ENCODE measurements around the gene CLEC16A. TPM values are rescaled to one million over a fixed set of nuclear protein-coding genes. Genes with fewer than 3 reads are reported as not detected.

Gene CLEC16A
- total RNA-seq, 1 experiment from 2014 or later, result 13.4 TPM

DNA sequence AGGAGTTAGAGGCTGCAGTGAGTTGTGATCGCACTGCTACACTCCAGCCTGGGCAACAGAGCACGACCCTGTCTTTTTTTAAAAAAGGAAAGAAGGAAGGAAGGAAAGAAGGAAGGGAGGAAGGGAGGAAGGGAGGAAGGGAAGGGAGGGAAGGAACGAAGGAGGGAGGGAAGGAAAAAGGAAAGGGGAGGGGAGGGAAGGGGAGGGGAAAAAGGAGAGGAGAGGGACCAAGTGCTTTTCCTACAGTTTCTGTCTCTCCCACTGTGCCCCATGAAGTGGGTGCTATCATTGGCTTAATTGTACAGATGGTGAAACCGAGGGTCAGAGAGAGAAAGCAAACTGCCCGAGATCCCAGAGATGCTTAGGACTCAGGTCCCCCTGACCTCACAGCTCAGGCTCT, 254.0 kb downstream of the CLEC16A start:
- no peak for DNase-seq (ENCODE audit: low read depth)

DNA sequence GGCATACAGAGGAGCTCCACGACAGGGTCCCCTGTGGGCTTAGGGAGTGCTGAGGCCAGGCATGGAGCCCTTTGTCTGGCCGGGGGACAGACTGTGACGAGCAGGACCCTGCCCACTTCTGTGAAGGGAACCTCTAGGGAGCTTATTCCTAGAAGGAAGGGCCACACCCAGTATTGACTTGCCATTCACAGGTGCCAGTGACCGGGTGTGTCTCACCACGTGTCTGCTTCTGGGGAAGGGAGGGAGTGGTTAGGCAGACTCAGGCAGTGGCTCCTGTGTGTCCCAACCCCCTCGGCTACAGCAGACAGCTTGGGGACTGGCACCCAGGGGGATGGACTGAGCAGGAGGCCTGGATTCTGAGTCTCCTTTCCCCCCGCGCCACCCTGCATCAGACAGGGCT, 254.5 kb downstream of the CLEC16A start:
- no peak for DNase-seq (ENCODE audit: low read depth)

DNA sequence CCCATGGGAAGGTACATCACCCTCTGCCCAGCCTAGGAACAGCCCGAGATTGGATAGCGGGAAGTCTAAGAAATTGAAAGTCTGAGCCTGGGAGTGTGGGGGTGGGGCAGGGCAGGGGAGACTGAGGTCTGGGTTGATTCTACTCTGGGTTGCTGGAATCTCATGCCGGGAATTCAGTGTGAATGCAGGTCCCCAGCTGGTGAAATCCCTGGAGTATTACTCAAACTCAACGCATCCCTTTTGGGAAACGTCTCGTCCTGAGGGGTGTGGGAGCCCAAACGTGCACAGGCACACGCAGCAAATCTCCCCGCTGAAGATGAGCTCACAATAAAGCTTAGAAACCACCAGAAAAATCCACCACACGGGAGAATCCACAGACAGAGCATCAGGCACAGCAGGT, 256.2 kb downstream of the CLEC16A start:
- no peak for DNase-seq (ENCODE audit: low read depth)

GRCh38 chr16:11201498-11202259, 257.3 kb downstream of the CLEC16A start:
- DNase-seq (ENCODE audit: low read depth), result peak; percentile 82

GRCh38 chr16:11202260-11203091, 258.1 kb downstream of the CLEC16A start:
- DNase-seq (ENCODE audit: low read depth), result no peak

- no peak for DNase-seq (ENCODE audit: low read depth)
Measured at GRCh38 chr16:11203111-11203623, 258.8 kb downstream of the CLEC16A start.

DNA sequence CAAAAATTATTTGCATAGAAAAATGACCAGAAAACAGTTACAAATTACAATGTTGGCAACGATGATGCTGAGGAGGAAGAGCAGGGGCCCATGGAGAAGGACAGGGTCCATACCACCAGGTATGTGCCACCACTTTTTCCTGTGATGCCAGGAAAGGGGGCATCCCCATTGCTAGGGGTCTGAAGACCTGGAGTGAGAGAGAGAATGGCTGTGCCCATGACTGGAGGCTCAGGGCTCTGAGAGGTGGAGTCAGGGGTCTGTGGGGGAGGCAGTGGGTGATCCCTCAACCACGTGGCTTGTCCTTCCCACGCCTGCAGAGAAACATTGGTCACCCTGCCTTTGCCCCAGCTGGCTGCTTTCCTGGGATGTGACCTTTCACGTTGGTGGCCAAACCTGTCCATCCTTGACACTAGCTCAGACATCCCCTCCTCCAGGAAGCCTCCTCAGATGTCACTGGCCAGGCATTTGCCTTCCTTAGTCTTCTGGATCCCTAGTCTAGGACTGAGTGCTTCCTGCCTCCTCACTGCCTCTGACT, 260.2 kb downstream of the CLEC16A start:
- no peak for DNase-seq (ENCODE audit: low read depth)

- DNase-seq (ENCODE audit: low read depth), result no peak
Measured at GRCh38 chr16:11205065-11205699, 260.8 kb downstream of the CLEC16A start.

DNA sequence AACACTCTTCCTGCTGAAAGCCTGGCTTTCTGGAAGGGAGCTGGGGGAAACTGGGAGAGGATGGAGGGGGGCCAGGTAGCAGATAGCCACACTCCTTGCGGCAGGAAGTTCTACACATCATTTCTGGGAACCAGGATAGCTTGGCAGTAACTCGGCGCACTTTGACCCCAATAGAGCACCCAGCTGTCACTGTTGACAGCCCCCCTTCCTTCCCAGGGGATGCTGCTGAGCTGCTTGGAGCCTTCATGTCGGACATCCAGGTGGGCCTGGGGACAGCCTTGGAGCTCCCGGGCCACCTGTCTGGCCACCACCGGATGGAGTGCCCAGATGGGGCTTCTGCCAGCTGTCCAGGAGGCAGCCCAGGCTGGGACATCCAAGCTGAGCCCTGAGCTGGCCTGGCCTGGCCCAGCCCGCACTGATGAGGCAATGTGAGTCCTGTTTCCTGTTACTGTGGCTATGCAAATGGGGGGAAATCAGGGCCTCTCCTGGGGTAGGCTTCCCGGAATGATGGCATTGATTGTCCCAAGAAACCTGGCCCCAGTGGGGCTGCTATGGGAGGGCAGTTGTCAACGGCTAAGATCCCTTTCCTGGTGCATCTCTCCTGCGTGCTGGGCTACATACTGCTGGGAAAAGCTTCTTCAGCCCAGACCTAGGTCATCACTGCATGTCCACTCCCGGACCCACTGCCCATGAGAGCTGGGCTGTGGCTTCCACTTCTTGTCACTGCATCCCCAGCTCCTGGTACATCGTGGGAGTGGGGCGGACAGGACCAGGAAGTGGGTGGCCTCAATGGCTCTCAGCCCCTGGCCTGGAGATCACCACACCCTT, 261.6 kb downstream of the CLEC16A start:
- DNase-seq (ENCODE audit: low read depth), result peak; percentile 22

GRCh38 chr16:11207646-11208045, 263.3 kb downstream of the CLEC16A start:
- DNase-seq (ENCODE audit: low read depth), result peak; percentile 21

DNA sequence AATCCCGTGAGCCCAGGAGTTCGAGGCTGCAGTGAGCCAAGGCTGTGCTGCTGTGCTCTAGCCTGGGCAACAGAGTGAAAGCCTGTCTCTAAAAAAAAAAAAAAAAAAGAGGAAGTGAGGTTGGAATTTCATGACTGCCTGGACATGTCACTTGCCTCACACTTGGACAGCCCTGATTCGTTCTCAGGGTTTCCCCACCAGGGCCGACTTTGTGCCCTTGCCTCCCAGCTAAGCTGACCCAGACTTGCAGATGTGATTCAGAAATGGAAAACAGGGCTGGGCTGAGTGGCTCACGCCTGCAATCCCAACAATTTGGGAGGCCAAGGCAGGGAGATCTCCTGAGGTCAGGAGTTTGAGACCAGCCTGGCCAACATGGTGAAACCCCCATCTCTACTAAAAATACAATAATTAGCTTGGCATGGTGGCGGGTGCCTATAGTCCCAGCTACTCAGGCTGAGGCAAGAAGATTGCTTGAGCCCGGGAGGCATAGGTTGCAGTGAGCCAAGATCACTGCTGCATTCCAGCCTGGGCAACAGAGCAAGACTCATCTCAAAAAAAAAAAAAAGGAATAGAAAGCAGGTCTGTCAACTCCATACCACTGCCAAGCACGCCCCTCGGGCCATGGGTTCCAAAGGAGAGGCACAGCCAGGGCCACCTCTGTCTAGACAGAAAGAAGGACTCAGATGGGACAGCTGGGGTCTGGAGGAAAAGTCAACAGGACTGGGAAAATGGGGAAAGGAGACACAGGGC, 264.7 kb downstream of the CLEC16A start:
- no peak for DNase-seq (ENCODE audit: low read depth)

DNA sequence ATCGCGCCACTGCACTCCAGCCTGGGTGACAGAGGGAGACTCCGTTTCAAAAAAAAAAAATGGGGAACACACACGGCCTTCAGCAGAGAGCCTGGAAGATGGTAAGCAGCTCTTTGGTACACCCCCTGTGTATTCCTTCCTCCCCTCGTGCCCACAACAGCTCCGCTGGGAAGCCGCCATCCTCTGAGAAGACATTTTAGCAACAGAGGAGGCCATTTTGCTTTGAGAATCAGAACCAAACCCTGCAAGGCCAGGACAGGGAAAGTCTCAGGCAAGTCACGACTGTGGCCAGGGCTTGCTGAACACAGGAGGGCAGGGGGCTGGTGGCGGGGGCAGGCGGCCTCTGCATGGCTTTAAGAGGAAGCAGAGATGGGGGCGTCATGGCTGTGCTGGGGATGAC, 265.9 kb downstream of the CLEC16A start:
- DNase-seq (ENCODE audit: low read depth), result no peak

DNA sequence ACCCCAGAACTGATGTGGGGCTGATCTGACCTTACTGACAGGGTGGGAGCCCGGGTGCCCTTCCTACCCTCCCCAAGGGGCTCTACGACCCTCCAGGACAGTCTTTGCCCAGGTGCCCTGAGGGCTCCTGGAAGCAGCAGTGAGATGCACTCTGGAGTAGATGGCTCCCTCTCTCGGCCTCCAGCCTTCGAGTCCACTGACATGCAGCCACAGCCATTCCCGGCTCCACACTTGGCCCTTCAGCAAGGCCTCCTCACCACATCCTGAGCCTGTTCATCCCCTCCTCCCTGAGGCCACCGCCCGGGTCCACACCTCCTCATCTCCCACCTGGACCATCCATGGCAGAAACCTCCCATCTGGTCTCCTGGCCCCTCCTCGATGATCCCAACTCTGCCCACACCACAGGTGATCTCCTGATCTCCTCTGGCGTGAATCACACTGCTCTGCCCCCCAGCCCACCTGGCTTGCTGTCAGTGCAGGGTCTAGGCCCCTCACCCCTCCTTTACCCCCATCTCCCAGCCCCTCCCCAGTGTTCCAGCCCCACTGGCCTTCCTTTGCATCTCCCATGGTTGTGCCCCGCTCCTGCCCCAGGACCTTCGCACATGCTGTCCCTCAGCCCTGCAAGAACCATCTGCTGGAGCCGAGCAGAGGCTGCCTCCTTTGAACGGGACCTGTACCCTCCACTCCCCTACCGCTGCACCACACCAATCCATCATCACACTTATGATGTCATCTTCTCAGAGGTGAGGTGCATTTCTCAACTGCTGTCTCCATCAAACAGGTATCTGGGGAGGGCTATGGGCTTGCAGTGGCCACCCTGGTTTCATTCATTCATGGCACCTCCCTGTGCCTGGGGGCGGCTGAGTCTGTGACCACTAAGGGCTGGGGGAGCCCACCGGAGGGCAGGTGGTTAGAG, 267.0 kb downstream of the CLEC16A start:
- DNase-seq (ENCODE audit: low read depth), result no peak

GRCh38 chr16:11211977-11212797, 267.8 kb downstream of the CLEC16A start:
- no peak for DNase-seq (ENCODE audit: low read depth)

GRCh38 chr16:11212798-11213196, 268.4 kb downstream of the CLEC16A start:
- no peak for DNase-seq (ENCODE audit: low read depth)

GRCh38 chr16:11213373-11213772, 269.0 kb downstream of the CLEC16A start:
- no peak for DNase-seq (ENCODE audit: low read depth)

- DNase-seq (ENCODE audit: low read depth), result no peak
Measured at GRCh38 chr16:11213799-11214198, 269.4 kb downstream of the CLEC16A start.

DNA sequence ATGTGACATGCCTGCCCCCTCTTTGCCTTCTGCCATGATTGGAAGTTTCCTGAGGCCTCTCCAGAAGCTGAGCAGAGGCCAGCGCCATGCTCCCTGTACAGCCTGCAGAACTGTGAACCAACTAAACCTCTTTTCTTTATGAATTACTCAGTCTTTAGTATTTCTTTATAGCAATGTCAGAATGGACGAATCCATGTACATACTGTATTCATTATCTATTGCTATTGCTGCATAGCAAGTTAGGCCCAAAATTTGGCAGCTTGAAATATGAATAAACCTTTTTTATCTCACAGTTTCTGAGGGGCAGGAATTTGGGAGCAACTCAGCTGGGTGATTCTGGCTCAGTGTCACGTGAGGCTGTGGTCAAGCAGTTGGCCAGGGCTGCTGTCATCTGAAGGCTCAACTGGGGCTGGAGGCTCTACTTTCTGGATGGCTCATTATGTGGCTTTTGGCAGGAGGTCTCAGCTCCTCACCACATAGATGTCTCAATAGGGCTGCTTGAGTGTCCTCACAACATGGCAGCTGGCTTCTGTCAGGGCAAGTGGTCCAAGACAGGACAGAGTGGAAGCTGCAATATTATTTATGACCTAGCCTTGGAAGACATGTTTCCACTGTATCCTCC, 271.7 kb downstream of the CLEC16A start:
- peak; percentile 31 for DNase-seq (ENCODE audit: low read depth)

Data from LHCN-M2 (cell line).